Central memory CD4-positive, alpha-beta T cell (primary cell): ENCODE data around the gene TAF11L7.
"Not testable (repeated sequence)": the region's sequence is repeated elsewhere in the genome, so short reads cannot be mapped to it uniquely, and the experiment has no call there.

Experiments used
- DNase-seq: peaks from one replicate; pipeline ENCODE4 v3.0.0; 2022
- total RNA-seq, 3 experiments: gene quantifications; one replicate each; lab custom pipeline; 2026; lab: John Stamatoyannopoulos, UW

TAF11L7 gene
- total RNA-seq, result 0 reads per million in 3 experiments

- not testable (repeated sequence) for DNase-seq
These were observed at the start of gene TAF11L7 for GRCh38 chr5:17585658-17586057. Gene TAF11L7, minus strand, starts transcription at chr5:17585758.

- DNase-seq, result no peak
These were observed 48.6 kb upstream of the TAF11L7 start, which contains the start of gene TAF11L14 for GRCh38 chr5:17634160-17634559. Gene TAF11L14, plus strand, starts transcription at chr5:17634460.

- not testable (repeated sequence) for DNase-seq
These were observed 46.2 kb upstream of the TAF11L7 start, which contains the start of gene TAF11L13 for GRCh38 chr5:17631788-17632187. Gene TAF11L13, plus strand, starts transcription at chr5:17632088.

GRCh38 chr5:17625686-17626085 is 40.1 kb upstream of the TAF11L7 start:
- DNase-seq, result no peak

- no peak for DNase-seq
These were observed 35.1 kb upstream of the TAF11L7 start for GRCh38 chr5:17620627-17621026.

GRCh38 chr5:17619354-17619753 is 33.8 kb upstream of the TAF11L7 start:
- DNase-seq, result no peak

- DNase-seq, result no peak
These were observed 29.5 kb upstream of the TAF11L7 start for GRCh38 chr5:17614872-17615605.

GRCh38 chr5:17610092-17610491 is 24.5 kb upstream of the TAF11L7 start, which contains the start of gene TAF11L12:
Gene TAF11L12, plus strand, starts transcription at chr5:17610392.
- not testable (repeated sequence) for DNase-seq

GRCh38 chr5:17607461-17607860 is 21.9 kb upstream of the TAF11L7 start:
- not testable (repeated sequence) for DNase-seq

GRCh38 chr5:17604951-17605350 is 19.4 kb upstream of the TAF11L7 start:
- no peak for DNase-seq

GRCh38 chr5:17603880-17604279 is 18.3 kb upstream of the TAF11L7 start, which contains the start of gene TAF11L11:
Gene TAF11L11, plus strand, starts transcription at chr5:17604183.
- not testable (repeated sequence) for DNase-seq

- not testable (repeated sequence) for DNase-seq
These were observed 12.2 kb upstream of the TAF11L7 start, which contains the start of gene TAF11L10 for GRCh38 chr5:17597728-17598127. Gene TAF11L10, minus strand, starts transcription at chr5:17597828.

GRCh38 chr5:17594255-17594654 is 8.7 kb upstream of the TAF11L7 start, which contains the start of gene TAF11L9:
Gene TAF11L9, minus strand, starts transcription at chr5:17594394.
- not testable (repeated sequence) for DNase-seq

GRCh38 chr5:17590860-17591259 is 5.3 kb upstream of the TAF11L7 start, which contains the start of gene TAF11L8:
Gene TAF11L8, minus strand, starts transcription at chr5:17590960.
- not testable (repeated sequence) for DNase-seq
